ENCODE results near the gene STAB2.

- TF ChIP-seq CTCF (IDR thresholded peaks at IDR 0.05): no peak
- no peak for TF ChIP-seq POLR2A (IDR thresholded peaks at IDR 0.05)
These were observed 84.3 kb downstream of the STAB2 start for GRCh38 chr12:103671367-103671766.

Data from esophagus squamous epithelium (tissue), 4 donors.